ENCODE data around the gene PNPLA6. TPM values are rescaled to one million over a fixed set of nuclear protein-coding genes. Genes with fewer than 3 reads are reported as not detected.
A peak's percentile ranks its signal among the peaks of the same experiment; 100 is the strongest.

Gene PNPLA6
- total and polyA plus RNA-seq, 8 donors, result 28.7 to 255 (median 37.7) TPM

GRCh38 chr19:7492142-7492541, 43.4 kb upstream of the PNPLA6 start:
- Histone ChIP-seq H3K27ac (peak overlapping the region; percentile 36 to 90), H3K36me3 (no peaks in the 10 kb centered on the region), H3K27me3 (no peaks in the 10 kb centered on the region), H3K4me1 (peaks cover 4 to 64% of the 10 kb centered on the region in 2 donors), H3K4me3 (no peak overlapping the region), H3K9me3 (no peaks in the 10 kb centered on the region)
- intact Hi-C loops (cut with DNase I), result no loop called here
- TF ChIP-seq, protein P1, sequence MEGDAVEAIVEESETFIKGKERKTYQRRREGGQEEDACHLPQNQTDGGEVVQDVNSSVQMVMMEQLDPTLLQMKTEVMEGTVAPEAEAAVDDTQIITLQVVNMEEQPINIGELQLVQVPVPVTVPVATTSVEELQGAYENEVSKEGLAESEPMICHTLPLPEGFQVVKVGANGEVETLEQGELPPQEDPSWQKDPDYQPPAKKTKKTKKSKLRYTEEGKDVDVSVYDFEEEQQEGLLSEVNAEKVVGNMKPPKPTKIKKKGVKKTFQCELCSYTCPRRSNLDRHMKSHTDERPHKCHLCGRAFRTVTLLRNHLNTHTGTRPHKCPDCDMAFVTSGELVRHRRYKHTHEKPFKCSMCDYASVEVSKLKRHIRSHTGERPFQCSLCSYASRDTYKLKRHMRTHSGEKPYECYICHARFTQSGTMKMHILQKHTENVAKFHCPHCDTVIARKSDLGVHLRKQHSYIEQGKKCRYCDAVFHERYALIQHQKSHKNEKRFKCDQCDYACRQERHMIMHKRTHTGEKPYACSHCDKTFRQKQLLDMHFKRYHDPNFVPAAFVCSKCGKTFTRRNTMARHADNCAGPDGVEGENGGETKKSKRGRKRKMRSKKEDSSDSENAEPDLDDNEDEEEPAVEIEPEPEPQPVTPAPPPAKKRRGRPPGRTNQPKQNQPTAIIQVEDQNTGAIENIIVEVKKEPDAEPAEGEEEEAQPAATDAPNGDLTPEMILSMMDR (IDR thresholded peaks at IDR 0.05), result no peak
- DNase-seq (peak in 1 of 4 donors; percentile 62), ATAC-seq (peak; percentile 5)

- TF ChIP-seq, protein P1 (IDR thresholded peaks at IDR 0.05), result no peak
- DNase-seq (no peak), ATAC-seq (no peak)
- Histone ChIP-seq H3K4me1 (peaks cover 4 to 64% of the 10 kb centered on the region in 2 donors), H3K4me3 (no peak overlapping the region), H3K9me3 (no peaks in the 10 kb centered on the region), H3K27me3 (no peaks in the 10 kb centered on the region), H3K27ac (peak overlapping the region; percentile 8 to 90), H3K36me3 (no peaks in the 10 kb centered on the region)
- intact Hi-C loops (cut with DNase I), result no loop called here
These were observed 43.0 kb upstream of the PNPLA6 start for GRCh38 chr19:7492558-7492957.

GRCh38 chr19:7494416-7495098, 41.0 kb upstream of the PNPLA6 start:
- Histone ChIP-seq H3K36me3 (no peaks in the 10 kb centered on the region), H3K9me3 (no peaks in the 10 kb centered on the region), H3K4me1 (peaks cover 0 to 49% of the 10 kb centered on the region in 2 donors), H3K27ac (peak overlapping the region; percentile 73 to 74), H3K4me3 (no peak overlapping the region), H3K27me3 (no peaks in the 10 kb centered on the region)
- DNase-seq, result peak in 2 of 4 donors; percentile 34 to 53
- peak; percentile 26 for ATAC-seq
- TF ChIP-seq, protein P1 (IDR thresholded peaks at IDR 0.05), result no peak
- intact Hi-C loops (cut with DNase I), result no loop called here

- no peak overlapping the region for H3K4me3 ChIP-seq
- H3K27ac ChIP-seq, result no peak overlapping the region
- no peaks in the 10 kb centered on the region for H3K9me3 ChIP-seq
- H3K27me3 ChIP-seq, result peaks cover 8 to 24% of the 10 kb centered on the region in 2 donors
- H3K4me1 ChIP-seq, result peaks cover 0 to 34% of the 10 kb centered on the region in 2 donors
- ATAC-seq, result no peak
- no peak for DNase-seq
- H3K36me3 ChIP-seq, result no peaks in the 10 kb centered on the region
- intact Hi-C loops (cut with DNase I), result no loop called here
- TF ChIP-seq, protein P1 (IDR thresholded peaks at IDR 0.05), result no peak
These were observed 38.2 kb upstream of the PNPLA6 start for GRCh38 chr19:7497292-7497691.

- intact Hi-C loops (cut with DNase I), result no loop called here
- no peaks in the 10 kb centered on the region for H3K9me3 ChIP-seq
- H3K27me3 ChIP-seq, result peaks cover 8 to 54% of the 10 kb centered on the region in 2 donors
- TF ChIP-seq, protein P1 (IDR thresholded peaks at IDR 0.05), result no peak
- H3K27ac ChIP-seq, result no peak overlapping the region
- peaks cover 0 to 18% of the 10 kb centered on the region in 2 donors for H3K4me1 ChIP-seq
- ATAC-seq (peak; percentile 70), DNase-seq (peak in 2 of 4 donors; percentile 69 to 86)
- no peaks in the 10 kb centered on the region for H3K36me3 ChIP-seq
- H3K4me3 ChIP-seq, result peak overlapping the region; percentile 15 to 33
These were observed 34.6 kb upstream of the PNPLA6 start for GRCh38 chr19:7500811-7501450.
